C4-2B (cell line): ENCODE measurements around the gene TRMT2A.

ENCODE experiments used
- ZFX ChIP-seq: fragments of 450-650 bp; IDR thresholded peaks from 2 replicates; pipeline ENCODE4 v1.6.1; 2017
- TF ChIP-seq, protein P1 (sequence below): fragments of 450-650 bp; conservative IDR thresholded peaks from 2 replicates; pipeline ENCODE4 v1.5.1; 2017; ENCODE audit warnings: mild to moderate bottlenecking

DNA sequence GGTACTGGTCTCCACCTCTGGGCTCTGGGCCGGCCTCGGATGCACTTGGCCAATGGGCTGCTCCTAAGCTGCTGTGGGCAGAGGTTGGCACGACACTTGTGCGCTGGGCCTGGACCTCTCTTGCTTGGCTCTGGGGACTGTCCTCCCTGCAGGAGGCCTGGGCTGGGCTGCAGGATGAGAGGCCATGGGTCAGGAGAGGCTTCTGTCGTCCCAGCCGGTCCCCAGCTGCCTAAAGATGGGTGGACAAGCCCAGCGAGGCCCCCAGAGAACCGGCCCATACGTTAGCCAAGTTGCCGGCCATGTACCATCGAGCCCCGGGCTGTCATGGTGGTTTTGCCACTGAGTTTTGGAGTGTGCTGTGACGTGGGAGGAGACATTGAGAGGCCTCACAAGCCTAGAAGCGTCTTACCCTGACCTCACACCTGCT lies 35.5 kb upstream of the TRMT2A start:
- TF ChIP-seq, protein P1, sequence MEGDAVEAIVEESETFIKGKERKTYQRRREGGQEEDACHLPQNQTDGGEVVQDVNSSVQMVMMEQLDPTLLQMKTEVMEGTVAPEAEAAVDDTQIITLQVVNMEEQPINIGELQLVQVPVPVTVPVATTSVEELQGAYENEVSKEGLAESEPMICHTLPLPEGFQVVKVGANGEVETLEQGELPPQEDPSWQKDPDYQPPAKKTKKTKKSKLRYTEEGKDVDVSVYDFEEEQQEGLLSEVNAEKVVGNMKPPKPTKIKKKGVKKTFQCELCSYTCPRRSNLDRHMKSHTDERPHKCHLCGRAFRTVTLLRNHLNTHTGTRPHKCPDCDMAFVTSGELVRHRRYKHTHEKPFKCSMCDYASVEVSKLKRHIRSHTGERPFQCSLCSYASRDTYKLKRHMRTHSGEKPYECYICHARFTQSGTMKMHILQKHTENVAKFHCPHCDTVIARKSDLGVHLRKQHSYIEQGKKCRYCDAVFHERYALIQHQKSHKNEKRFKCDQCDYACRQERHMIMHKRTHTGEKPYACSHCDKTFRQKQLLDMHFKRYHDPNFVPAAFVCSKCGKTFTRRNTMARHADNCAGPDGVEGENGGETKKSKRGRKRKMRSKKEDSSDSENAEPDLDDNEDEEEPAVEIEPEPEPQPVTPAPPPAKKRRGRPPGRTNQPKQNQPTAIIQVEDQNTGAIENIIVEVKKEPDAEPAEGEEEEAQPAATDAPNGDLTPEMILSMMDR = no peak
- TF ChIP-seq ZFX = no peak
